ENCODE measurements around the gene IGSF21.

The IGSF21 gene

GRCh38 chr1:18305182-18305795 lies 197.7 kb downstream of the IGSF21 start:
- WGBS (ENCODE audit: insufficient coverage, insufficient read length) = 100% methylated on average over 2 of the region's 3 CpGs
- Histone ChIP-seq H3K4me1 (ENCODE audit: control insufficient read depth, insufficient read depth, low read length) (peaks cover 2% of the 10 kb centered on the region; the same call in 1 of the 2 replicates), H3K4me3 (ENCODE audit: low read length) (no peak overlapping the region), H3K36me3 (ENCODE audit: control insufficient read depth, insufficient read depth, low read length) (no peaks in the 10 kb centered on the region), H3K9me3 (ENCODE audit: control insufficient read depth, insufficient read depth, low read length) (no peaks in the 10 kb centered on the region), H3K27me3 (ENCODE audit: control insufficient read depth, insufficient read depth, low read length) (no peaks in the 10 kb centered on the region), H3K27ac (ENCODE audit: low read length) (no peak overlapping the region)
- DNase-seq (ENCODE audit: low read depth, low spot score) = no peak

GRCh38 chr1:18307329-18307898 lies 199.8 kb downstream of the IGSF21 start:
- Histone ChIP-seq H3K4me1 (ENCODE audit: control insufficient read depth, insufficient read depth, low read length) (no peaks in the 10 kb centered on the region; the same call in 1 of the 2 replicates), H3K36me3 (ENCODE audit: control insufficient read depth, insufficient read depth, low read length) (no peaks in the 10 kb centered on the region), H3K27ac (ENCODE audit: low read length) (no peak overlapping the region), H3K27me3 (ENCODE audit: control insufficient read depth, insufficient read depth, low read length) (no peaks in the 10 kb centered on the region), H3K4me3 (ENCODE audit: low read length) (no peak overlapping the region), H3K9me3 (ENCODE audit: control insufficient read depth, insufficient read depth, low read length) (no peaks in the 10 kb centered on the region)
- no CpG with 5 or more reads among the region's 13 CpGs for WGBS (ENCODE audit: insufficient coverage, insufficient read length)
- DNase-seq (ENCODE audit: low read depth, low spot score) = no peak

GRCh38 chr1:18309552-18310155 lies 202.1 kb downstream of the IGSF21 start:
- no peak for DNase-seq (ENCODE audit: low read depth, low spot score)
- Histone ChIP-seq H3K4me1 (ENCODE audit: control insufficient read depth, insufficient read depth, low read length) (no peaks in the 10 kb centered on the region; the same call in 1 of the 2 replicates), H3K4me3 (ENCODE audit: low read length) (no peak overlapping the region), H3K27ac (ENCODE audit: low read length) (no peak overlapping the region), H3K9me3 (ENCODE audit: control insufficient read depth, insufficient read depth, low read length) (no peaks in the 10 kb centered on the region), H3K27me3 (ENCODE audit: control insufficient read depth, insufficient read depth, low read length) (no peaks in the 10 kb centered on the region), H3K36me3 (ENCODE audit: control insufficient read depth, insufficient read depth, low read length) (no peaks in the 10 kb centered on the region)
- WGBS (ENCODE audit: insufficient coverage, insufficient read length) = no CpG with 5 or more reads among the region's 10 CpGs

GRCh38 chr1:18312961-18313360 lies 205.4 kb downstream of the IGSF21 start:
- Histone ChIP-seq H3K4me3 (ENCODE audit: low read length) (no peak overlapping the region), H3K36me3 (ENCODE audit: control insufficient read depth, insufficient read depth, low read length) (no peaks in the 10 kb centered on the region), H3K9me3 (ENCODE audit: control insufficient read depth, insufficient read depth, low read length) (no peaks in the 10 kb centered on the region), H3K27me3 (ENCODE audit: control insufficient read depth, insufficient read depth, low read length) (no peaks in the 10 kb centered on the region), H3K4me1 (ENCODE audit: control insufficient read depth, insufficient read depth, low read length) (no peaks in the 10 kb centered on the region; the same call in 1 of the 2 replicates), H3K27ac (ENCODE audit: low read length) (no peak overlapping the region)
- WGBS (ENCODE audit: insufficient coverage, insufficient read length) = no CpG with 5 or more reads among the region's 10 CpGs
- DNase-seq (ENCODE audit: low read depth, low spot score) = no peak

GRCh38 chr1:18313523-18313922 lies 205.9 kb downstream of the IGSF21 start:
- no peaks in the 10 kb centered on the region; the same call in 1 of the 2 replicates for H3K4me1 ChIP-seq (ENCODE audit: control insufficient read depth, insufficient read depth, low read length)
- no peak overlapping the region for H3K4me3 ChIP-seq (ENCODE audit: low read length)
- no peak overlapping the region for H3K27ac ChIP-seq (ENCODE audit: low read length)
- WGBS (ENCODE audit: insufficient coverage, insufficient read length) = no CpG with 5 or more reads among the region's 2 CpGs
- no peaks in the 10 kb centered on the region for H3K9me3 ChIP-seq (ENCODE audit: control insufficient read depth, insufficient read depth, low read length)
- DNase-seq (ENCODE audit: low read depth, low spot score) = no peak
- no peaks in the 10 kb centered on the region for H3K27me3 ChIP-seq (ENCODE audit: control insufficient read depth, insufficient read depth, low read length)
- H3K36me3 ChIP-seq (ENCODE audit: control insufficient read depth, insufficient read depth, low read length) = no peaks in the 10 kb centered on the region

GRCh38 chr1:18314399-18314798 lies 206.8 kb downstream of the IGSF21 start:
- Histone ChIP-seq H3K27ac (ENCODE audit: low read length) (no peak overlapping the region), H3K9me3 (ENCODE audit: control insufficient read depth, insufficient read depth, low read length) (no peaks in the 10 kb centered on the region), H3K4me3 (ENCODE audit: low read length) (no peak overlapping the region), H3K27me3 (ENCODE audit: control insufficient read depth, insufficient read depth, low read length) (no peaks in the 10 kb centered on the region), H3K36me3 (ENCODE audit: control insufficient read depth, insufficient read depth, low read length) (no peaks in the 10 kb centered on the region), H3K4me1 (ENCODE audit: control insufficient read depth, insufficient read depth, low read length) (no peaks in the 10 kb centered on the region; the same call in 1 of the 2 replicates)
- no CpG with 5 or more reads among the region's 9 CpGs for WGBS (ENCODE audit: insufficient coverage, insufficient read length)
- no peak for DNase-seq (ENCODE audit: low read depth, low spot score)

- Histone ChIP-seq H3K4me1 (ENCODE audit: control insufficient read depth, insufficient read depth, low read length) (no peaks in the 10 kb centered on the region; the same call in 1 of the 2 replicates), H3K27me3 (ENCODE audit: control insufficient read depth, insufficient read depth, low read length) (no peaks in the 10 kb centered on the region), H3K36me3 (ENCODE audit: control insufficient read depth, insufficient read depth, low read length) (no peaks in the 10 kb centered on the region), H3K4me3 (ENCODE audit: low read length) (no peak overlapping the region), H3K9me3 (ENCODE audit: control insufficient read depth, insufficient read depth, low read length) (no peaks in the 10 kb centered on the region), H3K27ac (ENCODE audit: low read length) (no peak overlapping the region)
- no peak for DNase-seq (ENCODE audit: low read depth, low spot score)
- 100% methylated on average over 1 of the region's 1 CpG for whole genome bisulfite sequencing (ENCODE audit: insufficient coverage, insufficient read length)
These were observed 207.9 kb downstream of the IGSF21 start for GRCh38 chr1:18315449-18315848.

GRCh38 chr1:18316764-18317163 lies 209.2 kb downstream of the IGSF21 start:
- H3K27ac ChIP-seq (ENCODE audit: low read length) = no peak overlapping the region
- no peak for DNase-seq (ENCODE audit: low read depth, low spot score)
- H3K36me3 ChIP-seq (ENCODE audit: control insufficient read depth, insufficient read depth, low read length) = no peaks in the 10 kb centered on the region
- WGBS (ENCODE audit: insufficient coverage, insufficient read length) = no CpG with 5 or more reads among the region's 3 CpGs
- no peak overlapping the region for H3K4me3 ChIP-seq (ENCODE audit: low read length)
- H3K4me1 ChIP-seq (ENCODE audit: control insufficient read depth, insufficient read depth, low read length) = no peaks in the 10 kb centered on the region
- no peaks in the 10 kb centered on the region for H3K27me3 ChIP-seq (ENCODE audit: control insufficient read depth, insufficient read depth, low read length)
- no peaks in the 10 kb centered on the region for H3K9me3 ChIP-seq (ENCODE audit: control insufficient read depth, insufficient read depth, low read length)

GRCh38 chr1:18319099-18319498 lies 211.5 kb downstream of the IGSF21 start:
- Histone ChIP-seq H3K36me3 (ENCODE audit: control insufficient read depth, insufficient read depth, low read length) (no peaks in the 10 kb centered on the region), H3K27ac (ENCODE audit: low read length) (no peak overlapping the region), H3K4me1 (ENCODE audit: control insufficient read depth, insufficient read depth, low read length) (no peaks in the 10 kb centered on the region), H3K27me3 (ENCODE audit: control insufficient read depth, insufficient read depth, low read length) (no peaks in the 10 kb centered on the region), H3K9me3 (ENCODE audit: control insufficient read depth, insufficient read depth, low read length) (no peaks in the 10 kb centered on the region), H3K4me3 (ENCODE audit: low read length) (no peak overlapping the region)
- DNase-seq (ENCODE audit: low read depth, low spot score) = no peak

- DNase-seq (ENCODE audit: low read depth, low spot score) = no peak
- H3K27ac ChIP-seq (ENCODE audit: low read length) = no peak overlapping the region
- H3K36me3 ChIP-seq (ENCODE audit: control insufficient read depth, insufficient read depth, low read length) = no peaks in the 10 kb centered on the region
- WGBS (ENCODE audit: insufficient coverage, insufficient read length) = no CpG with 5 or more reads among the region's 7 CpGs
- H3K27me3 ChIP-seq (ENCODE audit: control insufficient read depth, insufficient read depth, low read length) = no peaks in the 10 kb centered on the region
- H3K4me3 ChIP-seq (ENCODE audit: low read length) = no peak overlapping the region
- H3K9me3 ChIP-seq (ENCODE audit: control insufficient read depth, insufficient read depth, low read length) = no peaks in the 10 kb centered on the region
- H3K4me1 ChIP-seq (ENCODE audit: control insufficient read depth, insufficient read depth, low read length) = no peaks in the 10 kb centered on the region
These were observed 212.5 kb downstream of the IGSF21 start for GRCh38 chr1:18320051-18320450.

All from iPS DF 6.9 (cell line).